Skeletal muscle satellite cell (primary cell): ENCODE data around the gene DYRK1A.

ENCODE experiments used
- H3K27me3 ChIP-seq: 2 replicates; pipeline ENCODE4 v1.7.0; 2013; ENCODE audit warnings: low read length; ENCODE audit not compliant: control insufficient read depth, insufficient read depth
- H3K36me3 ChIP-seq: 2 replicates; pipeline ENCODE4 v1.7.0; 2013; ENCODE audit warnings: mild to moderate bottlenecking, control low read depth, low read length; ENCODE audit not compliant: insufficient read depth
- H3K4me1 ChIP-seq: 2 replicates; pipeline ENCODE4 v1.7.0; 2013; ENCODE audit warnings: low read length; ENCODE audit not compliant: control insufficient read depth, insufficient read depth
- H3K4me2 ChIP-seq: 2 replicates; pipeline ENCODE4 v1.7.0; 2013; ENCODE audit warnings: mild to moderate bottlenecking, low read length
- H3K4me3 ChIP-seq: 2 replicates; pipeline ENCODE4 v1.7.0; 2013; ENCODE audit warnings: low read length
- H3K9ac ChIP-seq: 2 replicates; pipeline ENCODE4 v1.7.0; 2013; ENCODE audit warnings: mild to moderate bottlenecking, low read depth, low read length, moderate library complexity
- H3K9me3 ChIP-seq: replicated peaks from 2 replicates; pipeline ENCODE4 v1.7.0; 2013; ENCODE audit warnings: mild to moderate bottlenecking, control low read depth, low read length

The DYRK1A gene

GRCh38 chr21:37375866-37376574, 9.4 kb downstream of the DYRK1A start:
- no peaks in the 10 kb centered on the region for H3K9me3 ChIP-seq
- H3K27me3 ChIP-seq, result no peaks in the 10 kb centered on the region
- no peak overlapping the region for H3K9ac ChIP-seq
- no peak overlapping the region for H3K4me2 ChIP-seq
- H3K4me3 ChIP-seq, result no peak overlapping the region
- H3K36me3 ChIP-seq, result no peaks in the 10 kb centered on the region
- peaks cover 56% of the 10 kb centered on the region for H3K4me1 ChIP-seq

- peaks cover 40% of the 10 kb centered on the region for H3K4me1 ChIP-seq
- no peak overlapping the region for H3K9ac ChIP-seq
- H3K4me3 ChIP-seq, result no peak overlapping the region
- no peaks in the 10 kb centered on the region for H3K9me3 ChIP-seq
- no peak overlapping the region for H3K4me2 ChIP-seq
- no peaks in the 10 kb centered on the region for H3K36me3 ChIP-seq
- H3K27me3 ChIP-seq, result no peaks in the 10 kb centered on the region
Observed at GRCh38 chr21:37378700-37379139, 12.1 kb downstream of the DYRK1A start.

GRCh38 chr21:37380349-37381323, 14.1 kb downstream of the DYRK1A start:
- Histone ChIP-seq H3K27me3 (no peaks in the 10 kb centered on the region), H3K4me2 (no peak overlapping the region), H3K9ac (no peak overlapping the region), H3K4me1 (peaks cover 22% of the 10 kb centered on the region), H3K4me3 (no peak overlapping the region), H3K9me3 (no peaks in the 10 kb centered on the region), H3K36me3 (no peaks in the 10 kb centered on the region)

- no peaks in the 10 kb centered on the region for H3K9me3 ChIP-seq
- no peak overlapping the region for H3K9ac ChIP-seq
- H3K4me2 ChIP-seq, result no peak overlapping the region
- no peaks in the 10 kb centered on the region for H3K27me3 ChIP-seq
- no peaks in the 10 kb centered on the region for H3K36me3 ChIP-seq
- peaks cover 14% of the 10 kb centered on the region for H3K4me1 ChIP-seq
- H3K4me3 ChIP-seq, result no peak overlapping the region
Observed at GRCh38 chr21:37381883-37382585, 15.5 kb downstream of the DYRK1A start.

- Histone ChIP-seq H3K9me3 (no peaks in the 10 kb centered on the region), H3K9ac (no peak overlapping the region), H3K4me3 (no peak overlapping the region), H3K36me3 (no peaks in the 10 kb centered on the region), H3K27me3 (no peaks in the 10 kb centered on the region), H3K4me2 (no peak overlapping the region), H3K4me1 (peaks cover 14% of the 10 kb centered on the region)
Observed at GRCh38 chr21:37383086-37383485, 16.5 kb downstream of the DYRK1A start.

- no peak overlapping the region for H3K4me2 ChIP-seq
- H3K4me1 ChIP-seq, result peaks cover 14% of the 10 kb centered on the region
- no peaks in the 10 kb centered on the region for H3K9me3 ChIP-seq
- no peaks in the 10 kb centered on the region for H3K36me3 ChIP-seq
- H3K4me3 ChIP-seq, result no peak overlapping the region
- no peaks in the 10 kb centered on the region for H3K27me3 ChIP-seq
- no peak overlapping the region for H3K9ac ChIP-seq
Observed at GRCh38 chr21:37383784-37384311, 17.3 kb downstream of the DYRK1A start.

GRCh38 chr21:37384416-37384815, 17.8 kb downstream of the DYRK1A start:
- Histone ChIP-seq H3K9ac (no peak overlapping the region), H3K4me1 (peaks cover 13% of the 10 kb centered on the region), H3K9me3 (no peaks in the 10 kb centered on the region), H3K36me3 (no peaks in the 10 kb centered on the region), H3K27me3 (no peaks in the 10 kb centered on the region), H3K4me3 (no peak overlapping the region), H3K4me2 (no peak overlapping the region)

- H3K4me1 ChIP-seq, result peaks cover 7% of the 10 kb centered on the region
- H3K4me3 ChIP-seq, result no peak overlapping the region
- H3K9me3 ChIP-seq, result no peaks in the 10 kb centered on the region
- no peaks in the 10 kb centered on the region for H3K36me3 ChIP-seq
- no peak overlapping the region for H3K9ac ChIP-seq
- no peak overlapping the region for H3K4me2 ChIP-seq
- H3K27me3 ChIP-seq, result no peaks in the 10 kb centered on the region
Observed at GRCh38 chr21:37385179-37385765, 18.7 kb downstream of the DYRK1A start.

- no peaks in the 10 kb centered on the region for H3K9me3 ChIP-seq
- H3K4me3 ChIP-seq, result no peak overlapping the region
- H3K27me3 ChIP-seq, result no peaks in the 10 kb centered on the region
- H3K4me1 ChIP-seq, result no peaks in the 10 kb centered on the region
- H3K9ac ChIP-seq, result no peak overlapping the region
- H3K4me2 ChIP-seq, result no peak overlapping the region
- H3K36me3 ChIP-seq, result no peaks in the 10 kb centered on the region
Observed at GRCh38 chr21:37386151-37386550, 19.6 kb downstream of the DYRK1A start.

GRCh38 chr21:37389456-37389855, 22.9 kb downstream of the DYRK1A start:
- H3K4me3 ChIP-seq, result no peak overlapping the region
- H3K36me3 ChIP-seq, result no peaks in the 10 kb centered on the region
- H3K4me2 ChIP-seq, result no peak overlapping the region
- no peaks in the 10 kb centered on the region for H3K27me3 ChIP-seq
- no peaks in the 10 kb centered on the region for H3K4me1 ChIP-seq
- H3K9me3 ChIP-seq, result no peaks in the 10 kb centered on the region
- no peak overlapping the region for H3K9ac ChIP-seq

- Histone ChIP-seq H3K4me1 (no peaks in the 10 kb centered on the region), H3K4me3 (no peak overlapping the region), H3K4me2 (no peak overlapping the region), H3K9me3 (no peaks in the 10 kb centered on the region), H3K27me3 (no peaks in the 10 kb centered on the region), H3K9ac (no peak overlapping the region), H3K36me3 (no peaks in the 10 kb centered on the region)
Observed at GRCh38 chr21:37391666-37392065, 25.1 kb downstream of the DYRK1A start.
